Activated CD4-positive, alpha-beta T cell treated with anti-CD3 and anti-CD28 coated beads, Interleukin-2, amount 50 U/mL, for 24 hours (primary cell): ENCODE results near the gene AACS.
"Not testable (repeated sequence)": the region's sequence is repeated elsewhere in the genome, so short reads cannot be mapped to it uniquely, and the experiment has no call there.

Source experiments
- DNase-seq, 2 donors: peaks; one replicate each; pipeline ENCODE4 v3.0.0-alpha.2; 2020; ENCODE audit warnings: low read depth in 1 of 2, low spot score in 1 of 2

AACS gene, protein sequence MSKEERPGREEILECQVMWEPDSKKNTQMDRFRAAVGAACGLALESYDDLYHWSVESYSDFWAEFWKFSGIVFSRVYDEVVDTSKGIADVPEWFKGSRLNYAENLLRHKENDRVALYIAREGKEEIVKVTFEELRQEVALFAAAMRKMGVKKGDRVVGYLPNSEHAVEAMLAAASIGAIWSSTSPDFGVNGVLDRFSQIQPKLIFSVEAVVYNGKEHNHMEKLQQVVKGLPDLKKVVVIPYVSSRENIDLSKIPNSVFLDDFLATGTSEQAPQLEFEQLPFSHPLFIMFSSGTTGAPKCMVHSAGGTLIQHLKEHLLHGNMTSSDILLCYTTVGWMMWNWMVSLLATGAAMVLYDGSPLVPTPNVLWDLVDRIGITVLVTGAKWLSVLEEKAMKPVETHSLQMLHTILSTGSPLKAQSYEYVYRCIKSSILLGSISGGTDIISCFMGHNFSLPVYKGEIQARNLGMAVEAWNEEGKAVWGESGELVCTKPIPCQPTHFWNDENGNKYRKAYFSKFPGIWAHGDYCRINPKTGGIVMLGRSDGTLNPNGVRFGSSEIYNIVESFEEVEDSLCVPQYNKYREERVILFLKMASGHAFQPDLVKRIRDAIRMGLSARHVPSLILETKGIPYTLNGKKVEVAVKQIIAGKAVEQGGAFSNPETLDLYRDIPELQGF

DNA sequence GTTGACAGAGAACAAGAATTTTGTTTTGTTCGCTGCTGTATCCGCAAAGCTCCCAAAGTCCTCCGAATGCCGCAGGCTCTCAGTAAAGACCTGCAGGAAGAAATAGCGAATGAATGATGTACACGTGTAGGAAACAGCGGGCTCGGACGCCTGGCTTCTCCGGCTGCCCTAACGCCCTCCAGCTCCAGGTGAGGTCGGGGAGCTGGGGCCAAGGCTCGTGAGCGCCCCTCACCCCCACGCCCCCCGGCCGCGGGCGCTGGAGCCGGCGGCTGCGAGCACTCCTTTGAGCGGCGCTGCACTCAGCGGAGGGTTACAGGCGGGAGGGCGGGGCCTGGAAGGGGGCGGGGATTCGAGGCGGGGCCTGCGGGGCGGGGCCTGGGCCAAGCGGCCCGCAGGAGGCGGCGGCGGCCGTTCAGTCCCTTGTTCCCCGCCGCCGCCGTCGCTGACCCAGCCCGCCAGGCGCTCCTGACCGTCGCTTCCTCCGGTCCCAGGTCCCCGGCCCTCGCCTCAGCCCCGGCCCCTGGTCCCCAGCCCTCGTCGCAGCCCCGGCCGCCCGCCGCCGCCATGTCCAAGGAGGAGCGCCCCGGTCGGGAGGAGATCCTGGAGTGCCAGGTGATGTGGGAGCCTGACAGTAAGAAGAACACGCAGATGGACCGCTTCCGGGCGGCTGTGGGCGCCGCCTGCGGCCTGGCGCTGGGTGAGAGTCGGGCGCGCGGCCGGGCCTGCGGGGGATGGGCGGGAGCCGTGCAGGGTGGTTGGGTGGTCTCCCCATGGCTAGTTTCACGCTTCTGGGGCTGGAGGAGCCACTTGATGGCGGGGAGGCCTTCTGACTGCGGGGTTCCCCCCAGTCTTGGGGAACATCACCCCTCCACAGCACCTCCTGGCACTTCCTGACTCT is at the start of gene AACS:
TSS of gene AACS (plus strand) at position 415 of the 898 bp plus-strand sequence. CDS start at position 565, 150 bp downstream.
- peak; percentile 61 to 66 for DNase-seq

DNA sequence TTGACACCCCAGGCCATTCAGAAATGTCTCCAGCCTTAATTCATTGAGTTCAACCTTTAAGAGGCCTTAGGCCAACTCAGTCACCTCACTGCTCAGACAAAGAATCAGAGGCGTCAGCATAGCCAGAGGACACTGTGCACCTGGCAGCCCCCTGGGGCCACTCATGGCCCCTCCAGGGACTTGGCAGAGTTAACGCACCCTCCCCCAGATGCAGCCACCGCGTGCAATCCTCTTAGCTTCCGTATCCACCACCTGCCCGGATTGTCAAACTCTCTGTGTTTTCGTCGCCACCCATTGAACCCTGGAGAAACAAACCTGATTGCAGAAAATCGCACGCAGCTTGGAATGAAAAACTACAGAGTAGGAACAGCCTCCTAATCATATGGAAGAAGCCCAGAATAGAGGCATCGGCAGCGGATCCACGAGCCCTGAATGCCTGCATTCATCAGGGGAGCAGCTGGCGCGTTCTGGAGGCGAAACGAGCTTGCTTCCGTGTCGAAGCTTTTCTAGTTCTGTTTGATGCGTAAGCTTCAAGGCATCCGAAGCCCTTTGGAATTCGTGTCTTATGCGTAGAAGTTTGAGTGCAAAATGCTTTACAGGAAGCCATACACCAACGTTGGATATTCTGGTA is 49.4 kb upstream of the AACS start:
- no peak for DNase-seq

DNA sequence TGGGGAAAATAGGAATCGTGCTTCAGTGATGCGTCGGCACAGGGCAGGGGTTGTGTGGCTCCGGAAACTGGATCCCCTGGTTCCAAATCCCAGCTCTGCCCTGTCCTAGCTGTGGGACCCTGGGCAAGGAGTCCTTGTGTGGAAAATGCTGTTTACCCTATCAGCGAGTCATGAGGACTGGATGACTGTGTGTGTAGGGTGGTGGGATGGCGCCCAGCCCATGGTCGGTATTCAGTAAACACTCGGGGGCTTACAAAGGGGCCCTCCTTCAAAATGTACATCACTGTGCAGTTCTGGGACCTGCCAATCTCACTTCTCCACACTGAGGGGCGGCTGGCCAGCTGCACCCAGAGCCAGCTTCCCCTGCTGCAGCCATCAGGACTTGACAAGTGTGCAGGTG is 47.4 kb upstream of the AACS start:
- DNase-seq = no peak

DNA sequence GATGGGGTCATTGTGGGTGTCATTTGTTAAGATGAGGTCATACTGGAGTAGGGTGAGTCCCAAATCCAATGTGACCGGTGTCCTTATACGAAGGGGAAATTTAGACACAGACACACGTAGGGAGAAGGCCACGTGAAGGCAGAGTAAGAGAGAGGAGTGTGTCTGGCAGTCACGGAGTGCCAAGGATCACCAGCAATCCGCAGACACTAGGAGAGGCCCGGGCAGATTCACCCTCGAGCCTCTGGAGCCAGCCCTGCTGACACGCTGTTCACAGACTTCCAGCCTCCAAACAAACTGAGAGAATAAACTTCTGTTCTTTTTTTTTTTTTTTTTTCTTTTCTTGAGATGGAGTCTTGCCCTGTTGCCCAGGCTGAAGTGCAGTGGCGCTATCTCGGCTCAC is 46.9 kb upstream of the AACS start:
- DNase-seq = no peak

DNA sequence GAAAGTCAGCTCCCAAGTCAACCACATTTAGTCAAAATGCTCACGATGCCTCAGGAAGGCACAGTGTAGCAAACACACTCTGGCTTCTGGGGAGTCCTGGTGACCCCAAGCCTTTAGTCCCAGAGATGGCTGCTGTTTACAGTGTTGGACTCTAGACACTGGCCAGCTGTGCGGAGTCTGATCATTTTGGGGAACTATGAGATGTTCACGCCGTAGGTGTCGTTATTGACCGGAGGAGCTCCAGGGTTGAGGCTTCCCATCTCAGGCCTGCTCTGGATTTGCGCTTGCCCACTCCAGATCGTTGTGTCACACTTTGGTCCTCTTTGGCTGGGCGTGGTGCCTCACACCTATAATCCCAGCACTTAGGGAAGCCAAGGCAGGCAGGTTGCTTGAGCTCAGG is 44.1 kb upstream of the AACS start:
- DNase-seq = no peak

DNA sequence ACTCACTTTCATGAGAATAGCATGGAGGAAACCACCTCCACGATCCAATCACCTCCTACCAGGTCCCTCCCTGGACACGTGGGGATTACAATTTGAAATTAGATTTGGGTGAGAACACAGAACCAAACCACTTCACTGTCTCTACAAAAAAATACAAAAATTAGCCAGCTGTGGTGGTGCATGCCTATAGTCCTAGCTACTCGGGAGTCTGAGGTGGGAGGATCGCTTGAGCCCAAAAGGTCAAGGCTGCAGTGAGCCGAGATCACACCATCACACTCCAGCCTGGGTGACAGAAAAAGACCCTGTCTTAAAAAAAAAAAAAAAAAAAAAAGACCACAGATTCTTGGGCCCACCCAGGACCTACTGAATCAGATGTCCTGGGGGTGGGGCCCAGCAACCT is 43.5 kb upstream of the AACS start:
- no peak for DNase-seq

DNA sequence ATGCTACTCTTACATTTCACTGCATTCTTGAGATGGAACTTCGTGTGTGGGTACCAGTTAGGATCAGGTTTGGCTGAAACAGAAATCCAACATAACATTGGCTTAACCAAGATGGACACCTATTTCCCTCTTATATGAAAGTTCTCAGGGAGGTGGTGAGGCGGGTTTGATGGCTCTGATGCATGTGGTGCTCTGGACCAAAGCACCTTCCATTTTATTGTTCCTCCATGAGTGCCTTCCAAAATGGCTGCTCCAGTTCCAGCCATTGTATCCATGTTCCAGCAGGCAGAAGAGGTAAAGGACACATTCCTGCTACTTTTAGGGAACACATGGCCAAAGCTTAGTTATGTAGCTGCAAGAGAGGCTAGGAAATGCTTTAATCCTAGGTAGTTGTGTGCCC is 42.2 kb upstream of the AACS start:
- DNase-seq = no peak

DNA sequence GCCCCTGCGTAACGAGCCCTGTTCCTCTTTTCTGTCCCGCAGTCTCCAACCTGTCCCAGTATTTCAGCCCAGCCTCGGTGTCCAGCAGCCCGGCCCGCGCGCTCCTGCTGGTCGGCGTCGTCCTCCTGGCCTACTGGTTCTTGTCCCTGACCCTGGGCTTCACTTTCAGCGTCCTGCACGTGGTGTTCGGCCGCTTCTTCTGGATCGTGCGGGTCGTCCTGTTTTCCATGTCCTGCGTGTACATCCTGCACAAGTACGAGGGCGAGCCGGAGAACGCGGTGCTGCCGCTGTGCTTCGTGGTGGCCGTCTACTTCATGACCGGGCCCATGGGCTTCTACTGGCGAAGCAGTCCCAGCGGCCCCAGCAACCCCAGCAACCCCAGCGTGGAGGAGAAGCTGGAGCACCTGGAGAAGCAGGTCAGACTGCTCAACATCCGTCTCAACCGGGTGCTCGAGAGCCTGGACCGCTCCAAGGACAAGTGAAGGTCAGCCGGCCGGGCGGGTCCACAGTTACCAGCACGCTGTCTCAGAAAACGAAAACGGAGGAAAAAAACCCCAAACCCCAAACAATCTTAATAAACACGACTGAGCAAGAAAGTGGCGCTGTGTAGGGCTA is 40.2 kb upstream of the AACS start:
- no peak for DNase-seq

DNA sequence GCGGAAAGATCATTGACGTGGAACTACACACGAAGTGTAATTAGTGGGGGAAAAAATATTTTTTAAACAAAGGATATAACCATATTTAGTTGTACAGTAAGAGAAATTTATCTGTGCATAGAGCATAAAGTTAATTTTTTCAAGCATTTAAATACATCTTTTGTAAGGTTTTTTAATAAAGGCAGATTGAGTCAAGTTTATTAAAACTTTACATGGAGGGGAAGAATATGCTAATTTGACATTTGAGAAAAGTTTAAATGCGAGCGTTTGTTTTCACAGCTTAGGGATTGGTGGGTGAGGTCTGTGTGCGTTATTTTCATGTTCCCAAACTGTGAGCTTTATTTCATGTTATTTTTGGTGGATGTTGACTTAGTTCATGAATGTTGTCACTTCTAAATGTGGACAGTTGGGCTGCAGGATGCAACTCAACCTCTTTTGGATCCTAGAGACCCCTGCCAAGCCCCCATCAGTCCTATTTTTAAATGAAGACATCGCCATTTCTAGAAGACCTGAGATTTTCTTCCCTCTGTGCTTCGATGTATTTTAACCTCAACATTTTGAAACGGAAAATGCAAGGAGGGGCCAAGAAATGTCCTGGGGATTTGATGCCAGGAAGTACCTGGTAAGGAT is 39.5 kb upstream of the AACS start:
- no peak for DNase-seq

DNA sequence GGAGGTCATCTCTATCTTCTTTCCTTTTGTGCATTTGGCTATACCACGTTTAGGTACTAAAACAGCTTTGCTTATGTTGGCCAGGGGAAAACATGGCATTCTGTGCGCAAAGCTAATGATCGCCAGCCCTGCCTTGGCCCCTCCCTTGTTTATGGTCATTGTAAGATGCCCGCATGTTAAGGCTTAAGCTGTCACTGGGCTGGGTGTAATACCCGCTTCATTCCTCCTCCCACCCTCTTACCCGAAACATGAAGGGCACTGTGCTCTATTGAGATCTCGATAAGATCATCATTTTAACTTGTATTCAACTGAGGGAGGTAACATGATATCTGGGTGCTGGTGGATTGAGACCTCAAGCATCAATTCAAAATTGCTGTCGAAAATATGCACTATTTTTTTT is 37.1 kb upstream of the AACS start:
- DNase-seq = no peak

DNA sequence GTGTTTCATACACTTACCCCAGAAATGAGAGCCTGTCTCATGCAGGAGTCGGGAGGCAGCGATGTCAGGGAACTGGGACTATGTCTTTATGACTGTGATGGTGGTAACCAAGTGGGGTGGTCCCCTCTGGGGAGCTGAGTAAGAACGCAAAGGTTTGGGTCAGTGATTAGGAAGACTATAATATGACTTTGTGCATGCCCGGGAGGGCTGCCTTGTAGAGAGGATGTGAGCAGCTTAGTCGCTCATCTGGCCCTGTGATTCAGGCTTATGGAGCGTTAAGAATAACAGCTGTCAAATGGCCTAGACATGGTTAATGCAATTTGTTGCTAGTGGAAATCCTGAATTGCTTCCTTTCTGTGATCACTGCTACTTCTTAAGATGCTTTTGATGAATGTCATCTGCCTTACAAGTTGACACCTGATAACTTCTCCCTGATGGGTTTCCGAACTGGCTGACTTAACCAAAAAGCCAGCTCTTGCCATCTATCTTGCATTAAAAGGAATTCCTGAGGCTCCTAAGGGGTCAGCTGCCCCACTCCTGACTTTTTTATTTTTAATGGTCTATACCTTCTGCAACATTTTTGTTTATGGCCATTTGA is 35.4 kb upstream of the AACS start:
- DNase-seq = no peak

DNA sequence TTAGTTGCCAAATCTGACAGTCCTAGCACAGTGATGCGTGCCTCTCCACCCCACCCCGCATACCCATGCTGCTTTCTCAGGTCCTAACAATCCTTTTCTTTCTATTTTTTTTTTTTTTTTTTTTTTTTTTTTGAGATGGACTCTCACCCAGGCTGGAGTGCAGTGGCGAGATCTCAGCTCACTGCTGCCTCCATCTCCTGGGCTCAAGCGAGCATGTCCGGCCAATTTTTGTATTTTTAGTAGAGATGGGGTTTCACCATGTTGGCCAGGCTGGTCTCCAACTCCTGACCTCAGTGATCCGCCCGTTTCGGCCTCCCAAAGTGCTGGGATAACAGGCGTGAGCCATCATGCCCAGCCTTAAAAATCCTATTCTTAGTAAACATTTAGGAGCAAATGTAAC is 33.8 kb upstream of the AACS start:
- DNase-seq = not testable (repeated sequence)

DNA sequence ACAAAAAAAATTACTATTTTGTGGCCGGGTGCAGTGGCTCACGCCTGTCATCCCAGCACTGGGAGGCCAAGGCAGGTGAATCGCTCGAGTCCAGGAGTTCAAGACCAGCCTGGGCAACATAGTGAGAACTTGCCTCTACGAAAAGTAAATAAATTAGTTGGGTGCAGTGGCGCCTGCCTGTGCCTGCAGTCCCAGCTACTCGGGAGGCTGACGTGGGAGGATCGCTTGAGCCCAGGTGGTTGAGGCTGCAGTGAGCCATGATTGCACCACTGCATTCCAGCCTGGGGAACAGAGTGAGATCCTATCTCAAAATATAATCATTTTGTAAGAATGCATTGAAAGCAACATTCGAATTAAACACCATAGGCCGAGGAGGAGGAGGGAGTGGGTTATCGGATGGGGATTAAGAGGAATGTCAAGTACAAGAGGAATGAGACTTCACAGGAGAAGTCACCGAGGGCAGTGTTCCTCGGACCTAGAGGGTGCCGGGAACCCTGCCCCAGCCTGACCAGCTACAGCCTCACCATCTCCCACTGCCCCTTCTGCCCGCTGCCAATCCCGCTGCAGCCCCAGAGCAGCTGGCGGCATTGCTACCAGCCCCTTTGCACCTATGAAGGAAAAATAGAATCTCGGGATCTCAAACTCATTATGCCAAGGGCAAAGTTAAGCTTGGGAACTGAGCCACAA is 32.6 kb upstream of the AACS start:
- no peak for DNase-seq

DNA sequence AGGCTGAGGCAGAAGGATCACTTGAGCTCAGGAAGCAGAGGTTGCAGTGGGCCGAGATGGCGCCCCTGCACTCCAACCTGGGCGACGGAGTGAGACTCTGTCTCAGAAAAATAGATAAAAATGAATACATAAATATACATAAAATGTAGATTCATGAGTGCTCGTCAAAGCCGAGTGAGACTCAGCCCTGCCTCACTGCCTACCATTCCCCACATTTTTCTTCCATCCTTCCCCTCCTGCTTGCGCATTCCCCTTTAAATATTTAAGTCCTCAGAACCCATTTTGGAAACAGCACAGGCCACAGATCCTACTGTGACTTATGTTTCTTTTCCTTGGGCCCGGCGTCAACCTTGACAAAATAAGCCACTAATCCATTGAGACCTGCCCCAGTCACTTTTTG is 31.9 kb upstream of the AACS start:
- no peak for DNase-seq

DNA sequence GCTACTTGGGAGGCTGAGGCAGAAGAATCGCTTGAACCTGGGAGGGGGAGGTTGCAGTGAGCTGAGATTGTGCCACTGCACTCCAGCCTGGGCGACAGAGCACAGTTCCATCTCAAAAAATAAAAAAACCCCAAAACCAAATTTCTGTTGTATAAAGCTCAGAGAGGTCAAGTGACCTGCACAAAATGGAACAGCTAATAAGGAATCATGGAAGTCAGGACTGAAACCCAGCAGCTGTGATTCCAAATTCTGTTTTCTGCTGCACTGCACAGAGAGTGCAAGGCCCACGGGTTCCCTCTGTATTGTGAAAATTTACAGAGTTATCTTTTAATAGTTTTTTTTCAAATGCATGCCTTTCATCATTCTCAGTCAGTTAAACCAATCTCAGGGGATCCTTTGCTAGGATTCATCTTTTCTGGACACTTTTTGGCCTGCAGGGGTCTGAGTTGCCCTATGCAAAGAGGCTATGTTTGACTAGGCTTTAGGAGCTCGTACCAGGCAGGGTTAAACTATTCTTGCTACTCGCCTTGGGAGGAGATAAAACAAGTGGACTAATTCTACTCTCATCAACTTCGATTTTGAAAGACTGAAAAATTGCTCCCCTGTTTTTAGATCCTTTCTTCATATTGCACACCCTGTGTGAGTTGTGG is 26.1 kb upstream of the AACS start:
- DNase-seq = no peak

DNA sequence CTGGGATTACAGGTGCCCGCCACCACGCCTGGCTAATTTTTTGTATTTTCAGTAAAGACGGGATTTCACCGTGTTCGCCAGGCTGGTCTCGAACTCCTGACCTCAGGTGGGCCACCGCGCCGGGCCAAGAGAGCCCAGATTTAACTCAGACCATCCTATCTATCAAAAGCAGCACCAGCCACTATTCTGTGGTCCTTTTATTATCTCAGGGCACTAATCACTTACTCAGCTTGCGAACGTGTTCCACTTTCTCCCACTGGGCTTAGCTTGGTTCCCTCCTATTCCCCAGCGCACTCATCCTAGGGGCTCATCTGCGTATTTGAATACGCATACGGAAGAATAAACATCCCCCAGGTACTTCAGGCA is 16.2 kb upstream of the AACS start:
- DNase-seq = peak in 1 of 2 donors; percentile 12

DNA sequence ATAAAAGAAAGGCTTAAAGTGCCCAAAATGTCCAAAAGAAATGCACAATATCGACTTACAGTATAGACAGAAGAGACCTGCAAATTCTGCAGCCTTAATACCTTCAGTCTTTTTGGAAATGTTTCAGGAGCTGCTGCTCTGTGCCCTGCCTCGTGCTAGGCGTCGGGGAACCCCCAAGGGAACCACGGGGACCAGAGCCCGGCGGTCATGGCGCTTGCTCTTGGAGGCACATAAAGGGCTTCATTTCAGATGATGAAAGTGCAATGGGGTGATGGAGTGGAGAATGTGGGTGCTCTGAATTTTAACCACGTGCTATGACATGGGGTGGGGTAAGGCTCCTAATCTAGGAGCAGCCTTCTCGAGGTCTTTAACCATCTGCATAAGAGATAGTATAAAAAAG is 14.8 kb upstream of the AACS start:
- DNase-seq = no peak

DNA sequence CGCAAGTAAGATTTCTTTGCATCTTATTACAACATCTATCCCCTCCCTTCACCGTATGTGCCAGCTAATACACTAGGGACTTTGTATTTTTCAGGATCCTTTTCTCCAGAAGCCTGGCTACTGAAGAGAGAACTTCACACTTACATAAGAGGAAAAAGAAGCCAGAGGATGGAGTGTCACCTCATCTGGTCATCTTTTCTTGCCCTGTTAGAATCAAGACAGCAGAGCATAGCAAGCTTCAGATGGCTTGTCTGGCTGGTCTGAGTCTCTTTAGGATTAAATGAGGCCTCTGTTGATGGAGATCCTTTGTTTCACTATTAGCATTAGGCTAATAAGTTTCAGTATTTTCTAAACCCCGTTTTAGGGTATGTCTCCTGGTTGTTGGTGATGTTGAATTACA is 14.4 kb upstream of the AACS start:
- no peak for DNase-seq

DNA sequence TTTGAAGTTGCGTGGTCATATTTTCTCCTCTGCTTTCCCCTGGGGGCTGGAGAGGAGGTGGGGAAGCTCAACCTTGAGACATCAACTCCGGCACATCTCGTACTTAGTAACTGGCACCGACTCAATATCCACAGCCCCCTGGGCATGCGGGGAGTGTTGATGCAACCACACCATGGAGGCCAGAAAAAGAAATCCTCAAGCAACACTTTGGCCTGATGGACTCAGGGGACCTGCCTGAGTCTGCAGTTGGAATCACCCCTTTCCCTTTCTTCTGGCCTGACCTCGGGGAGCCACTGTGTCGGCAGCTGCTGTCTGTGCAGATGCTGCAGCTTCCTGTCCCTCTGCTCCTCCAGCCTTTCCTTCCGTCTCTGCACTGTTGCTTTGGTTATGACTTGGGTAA is 11.4 kb upstream of the AACS start:
- no peak for DNase-seq
